HG02623 (cell line): ENCODE results near the gene VENTX.
"Not testable (repeated sequence)": the region's sequence is repeated elsewhere in the genome, so short reads cannot be mapped to it uniquely, and the experiment has no call there.

Experiments used
- ATAC-seq: cut with Tn5 transposase; IDR thresholded peaks from one replicate; pipeline ENCODE4 v1.9.1; 2021; ENCODE audit warnings: moderate library complexity; ENCODE audit not compliant: unreplicated experiment

The VENTX gene

DNA sequence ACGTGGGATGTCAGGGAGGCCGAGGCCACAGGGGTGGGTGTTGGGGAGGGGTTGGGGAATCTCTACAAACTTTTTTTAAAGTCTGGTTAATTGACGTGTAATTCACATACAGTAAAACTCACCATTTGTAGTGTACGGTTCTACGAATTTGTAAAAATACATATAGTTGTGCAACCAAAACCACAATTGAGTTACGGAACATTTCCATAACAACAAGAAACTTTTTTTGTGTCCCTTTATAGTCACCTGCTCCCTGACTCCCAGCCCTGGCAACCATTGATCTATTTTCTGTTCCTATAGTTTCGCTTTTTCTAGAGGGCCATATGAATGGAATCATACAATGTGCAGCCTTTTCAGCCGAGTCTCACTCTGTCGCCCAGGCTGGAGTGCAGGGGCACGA, 2.9 kb upstream of the VENTX start:
- not testable (repeated sequence) for ATAC-seq

DNA sequence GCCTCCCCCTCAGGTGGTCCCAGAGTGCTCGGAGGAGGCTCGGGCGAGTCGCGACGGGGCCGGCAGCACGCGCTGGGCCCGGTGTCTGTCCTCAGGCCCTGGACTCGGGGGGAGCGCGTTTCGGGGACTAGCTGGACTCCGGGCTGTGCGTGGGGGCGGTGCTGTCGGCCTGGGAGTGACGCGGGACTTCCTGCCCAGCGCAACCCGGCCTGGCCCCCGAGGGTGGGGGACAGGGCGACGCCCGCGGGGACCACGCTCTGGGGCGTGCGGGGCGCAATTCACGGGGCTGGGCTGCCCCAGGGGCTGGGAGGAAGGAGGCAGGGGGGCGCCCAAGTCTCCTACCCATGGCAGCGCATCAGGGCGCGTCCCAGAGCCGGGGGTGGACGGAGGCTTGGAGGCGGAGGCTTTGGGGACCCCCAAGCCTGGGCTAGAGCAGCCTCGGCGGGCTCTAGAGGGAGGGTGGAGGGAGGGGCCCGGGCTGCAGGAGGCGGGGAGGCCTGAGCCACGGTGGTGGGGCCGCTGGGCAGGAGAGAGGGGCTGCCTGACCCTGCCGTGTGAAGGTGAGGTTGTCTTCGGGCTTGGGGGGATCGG, 2.3 kb upstream of the VENTX start:
- ATAC-seq: no peak

DNA sequence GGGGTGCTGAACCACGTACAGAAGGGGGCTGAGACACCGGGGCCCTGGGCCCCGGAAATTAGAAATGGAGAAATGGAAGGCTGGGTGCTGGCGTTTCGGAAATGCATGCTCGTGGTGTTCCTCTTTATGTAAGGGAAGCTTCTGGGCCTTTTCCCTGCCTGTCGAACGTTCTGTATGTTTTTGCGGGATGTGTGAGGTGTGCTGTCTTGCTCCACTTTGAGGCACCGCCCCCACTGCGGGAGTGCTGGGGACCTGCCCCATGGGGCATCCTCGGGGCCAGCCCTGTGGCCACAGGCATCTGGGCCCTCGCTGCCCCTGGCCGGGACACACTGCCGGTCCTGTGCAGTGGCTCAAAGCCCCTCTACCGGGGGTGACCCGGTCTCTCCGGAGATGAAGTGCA, 1.7 kb upstream of the VENTX start:
- no peak for ATAC-seq

DNA sequence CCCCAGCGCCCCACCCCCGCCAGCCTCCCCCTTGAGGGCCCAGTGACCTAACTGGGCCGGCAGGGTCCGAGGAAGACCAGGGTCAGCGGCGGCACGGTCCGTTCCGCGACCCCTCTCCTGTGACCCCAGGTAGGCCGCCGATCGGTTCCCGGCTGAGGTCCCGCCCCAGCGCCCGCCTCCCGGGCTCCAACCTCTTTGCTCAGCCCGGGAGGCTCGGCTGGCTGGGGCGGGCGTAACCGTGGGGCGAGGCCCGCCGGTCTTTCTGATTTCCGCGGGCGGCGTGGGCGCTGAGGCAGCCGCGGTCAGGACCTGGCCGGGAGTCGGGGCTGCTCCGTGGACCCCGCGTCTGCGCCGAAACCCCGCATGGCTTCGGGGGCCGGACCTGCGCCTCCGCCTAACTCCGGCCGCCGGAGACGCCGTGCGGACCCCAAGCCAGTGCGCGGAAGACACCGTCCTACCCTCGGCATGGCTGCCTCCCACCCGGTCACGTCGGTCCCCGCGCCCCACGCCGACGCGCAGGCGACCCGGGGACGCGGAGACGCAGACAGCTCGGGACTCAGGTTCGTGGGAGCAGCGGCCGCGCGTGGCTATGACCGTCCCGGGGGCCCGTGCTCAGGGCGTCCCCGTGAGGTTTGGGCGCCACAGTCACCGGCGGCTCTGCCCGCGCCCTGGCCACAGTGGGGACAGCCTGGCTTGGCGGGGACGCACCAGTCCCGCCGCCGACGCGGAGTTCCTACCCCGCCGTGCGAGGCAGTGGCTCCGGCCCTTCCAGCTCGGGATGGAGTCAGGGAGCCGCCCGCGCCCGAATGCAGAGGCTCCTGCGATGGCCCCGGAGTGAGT, 1.0 kb upstream of the VENTX start:
- ATAC-seq: no peak

DNA sequence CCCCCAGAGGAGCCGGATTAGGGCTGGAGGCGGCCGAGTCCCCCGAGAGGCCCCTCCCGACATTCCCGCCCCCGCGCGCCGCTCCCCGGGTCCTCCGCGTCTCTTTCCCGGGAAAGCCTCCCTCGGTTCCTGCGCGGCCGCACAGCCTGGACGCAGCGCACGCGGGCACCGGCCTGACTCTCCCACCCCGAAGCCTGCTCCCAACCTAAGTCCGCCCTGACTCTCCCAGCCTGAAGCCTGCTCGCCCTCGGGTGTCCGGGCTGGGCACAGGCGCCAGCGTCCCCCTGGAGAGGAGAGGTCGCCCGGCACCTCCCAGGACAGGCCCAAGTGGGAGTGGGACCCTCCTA, 441 bp upstream of the VENTX start:
- no peak for ATAC-seq

DNA sequence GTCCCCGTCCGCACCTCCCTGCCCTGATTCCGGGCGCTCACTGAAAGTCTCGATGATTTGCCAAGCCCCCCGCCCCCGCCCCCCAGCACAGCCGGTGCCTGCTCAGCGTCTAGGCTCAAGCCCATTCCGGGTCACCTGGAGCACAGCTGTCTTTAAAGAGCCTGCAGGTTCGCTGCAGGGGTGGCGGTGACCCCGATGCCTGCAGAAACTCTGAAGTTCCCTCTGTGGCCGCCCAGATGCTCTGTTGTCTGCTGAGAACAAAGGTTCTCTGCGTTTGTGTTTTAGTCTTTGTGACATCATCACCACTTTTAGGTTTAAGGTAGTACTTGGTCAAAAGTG, 780 bp downstream of the VENTX start:
- no peak for ATAC-seq

DNA sequence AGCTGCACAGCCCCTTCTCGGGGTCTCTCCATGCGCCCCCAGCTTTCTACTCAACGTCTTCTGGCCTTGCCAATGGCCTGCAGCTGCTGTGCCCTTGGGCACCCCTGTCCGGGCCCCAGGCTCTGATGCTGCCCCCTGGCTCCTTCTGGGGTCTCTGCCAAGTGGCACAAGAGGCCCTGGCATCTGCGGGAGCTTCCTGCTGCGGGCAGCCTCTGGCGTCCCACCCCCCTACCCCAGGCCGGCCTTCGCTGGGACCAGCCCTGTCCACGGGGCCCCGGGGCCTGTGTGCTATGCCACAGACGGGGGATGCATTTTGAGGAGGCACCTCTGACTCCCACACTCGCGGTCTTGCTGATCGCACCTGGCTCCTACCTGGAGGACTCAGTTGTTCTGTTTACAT, 2.3 kb downstream of the VENTX start:
- no peak for ATAC-seq

DNA sequence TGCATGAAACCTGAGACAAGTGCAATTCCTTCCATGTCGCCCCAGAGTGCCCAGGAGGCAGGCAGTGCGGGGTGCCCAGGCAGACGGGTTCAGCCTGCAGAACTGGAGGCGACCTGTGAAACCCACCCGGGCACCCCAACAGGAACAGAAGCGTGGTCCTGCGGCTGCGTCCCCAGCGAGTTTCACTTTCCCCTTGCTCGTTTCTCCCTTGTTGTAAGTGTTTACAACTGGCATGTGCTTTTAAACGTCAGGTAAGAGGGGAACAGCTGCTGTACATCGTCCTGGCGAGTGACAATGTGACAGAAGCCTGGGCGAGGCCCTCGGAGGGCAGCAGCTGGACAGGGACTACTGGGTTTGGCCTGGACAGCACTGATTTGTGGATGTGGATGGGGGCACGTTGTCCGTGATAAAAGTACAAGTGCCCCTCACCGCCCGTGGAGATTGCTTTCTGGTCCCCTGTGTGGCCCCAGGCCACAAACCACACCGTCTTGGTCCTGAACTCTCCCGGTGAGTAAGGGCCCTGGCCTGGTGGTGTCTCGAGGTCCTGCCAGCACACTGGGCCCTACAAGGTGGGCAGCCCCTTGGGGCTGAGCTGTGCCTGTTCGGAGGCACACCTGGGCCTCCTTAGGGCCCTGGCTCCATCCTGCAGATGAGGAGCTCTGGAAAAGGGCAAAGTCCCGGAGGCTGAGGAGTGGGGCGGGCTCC, 4.0 kb downstream of the VENTX start:
- ATAC-seq: no peak

DNA sequence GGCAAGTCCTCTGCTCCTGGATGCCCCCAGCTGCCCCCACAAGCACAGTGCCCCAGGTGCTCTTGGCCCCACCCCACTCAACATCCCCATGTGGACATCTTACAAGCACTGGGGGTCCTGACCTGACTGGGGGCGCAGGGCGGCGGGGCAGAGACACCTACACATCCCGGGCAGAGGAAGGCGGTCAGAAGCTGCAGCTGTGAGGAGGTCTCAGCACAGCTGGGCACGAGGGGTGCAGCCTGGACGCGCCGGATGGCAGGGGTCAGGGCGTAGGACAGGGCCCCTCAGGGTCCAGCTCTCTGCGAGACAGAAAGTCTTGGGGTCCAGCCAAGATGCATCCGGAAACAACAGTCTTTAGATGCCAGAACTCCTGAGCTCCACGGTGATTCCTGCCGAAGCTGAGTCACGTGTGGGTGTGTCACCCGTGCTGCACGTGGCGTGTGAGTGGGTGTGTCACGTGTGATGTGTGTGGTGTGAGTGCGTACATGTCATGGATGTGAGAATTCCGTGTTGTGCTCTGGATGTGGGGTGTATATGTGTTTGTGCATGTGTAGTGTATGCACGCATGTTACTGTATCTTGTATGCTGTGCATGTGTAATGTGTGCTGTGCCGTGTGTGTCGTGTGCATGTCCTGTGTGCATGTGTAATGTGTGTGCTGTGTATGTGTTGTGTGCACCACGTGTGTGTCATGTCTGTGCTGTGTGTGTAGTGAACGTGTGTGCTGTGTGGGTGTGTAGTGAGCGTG, 5.1 kb downstream of the VENTX start:
- no peak for ATAC-seq

DNA sequence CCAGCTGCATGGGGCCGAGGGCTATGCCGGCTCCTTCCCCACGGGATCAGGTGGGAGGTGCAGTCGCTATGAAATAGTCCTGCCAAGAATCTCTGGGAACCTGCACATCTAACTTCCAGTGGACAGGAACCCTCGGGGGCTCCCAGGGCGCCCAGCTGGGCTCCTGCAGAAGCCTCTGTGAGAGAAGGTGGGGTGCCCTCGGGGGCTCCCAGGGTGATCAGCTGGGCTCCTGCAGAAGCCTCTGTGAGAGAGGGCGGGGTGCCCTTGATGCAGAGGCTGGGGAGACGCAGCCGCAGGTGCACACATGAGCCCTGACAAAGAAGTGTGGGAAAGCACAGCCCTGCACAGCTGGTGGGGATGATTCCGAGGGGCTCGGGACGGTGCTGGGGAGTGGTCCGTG, 5.9 kb downstream of the VENTX start:
- no peak for ATAC-seq

DNA sequence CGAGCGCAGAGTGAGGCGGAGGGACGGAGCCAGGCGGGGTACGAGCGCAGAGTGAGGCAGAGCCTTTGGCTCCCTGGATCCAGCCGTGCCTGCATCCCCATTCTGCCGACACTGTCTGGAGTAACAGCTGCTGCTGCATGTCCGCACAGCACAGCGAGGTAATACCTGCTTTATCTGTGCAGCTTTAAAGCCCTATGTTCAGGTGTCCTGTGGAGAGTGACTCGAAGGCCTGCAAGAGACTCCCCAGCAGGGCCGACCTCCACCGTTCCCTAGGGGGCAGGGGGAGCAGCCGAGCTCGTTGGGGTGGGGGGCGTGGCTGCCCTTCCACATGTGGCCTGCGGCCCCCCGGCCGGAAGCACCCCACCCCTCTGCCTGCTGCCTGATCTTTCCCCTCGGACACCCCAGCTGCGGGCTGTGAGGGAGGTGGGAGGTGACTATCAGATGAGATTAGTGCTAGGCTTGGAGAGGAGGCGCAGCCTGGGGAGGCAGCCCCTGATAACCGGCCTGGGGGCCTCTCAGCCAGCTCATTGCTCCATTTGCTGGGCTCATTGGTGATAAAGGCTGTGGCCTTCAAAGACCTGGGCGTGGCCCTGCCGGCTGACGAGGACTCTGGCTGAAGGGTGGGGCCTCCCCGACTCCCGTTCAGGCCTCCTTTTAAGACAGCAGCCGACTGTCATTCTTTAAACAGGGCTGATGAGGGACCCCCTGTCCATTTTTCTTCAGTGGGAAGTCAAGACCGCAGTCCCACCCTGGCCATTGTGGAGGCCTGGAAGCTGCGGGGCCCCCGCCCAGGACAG, 8.0 kb downstream of the VENTX start:
- ATAC-seq: no peak

DNA sequence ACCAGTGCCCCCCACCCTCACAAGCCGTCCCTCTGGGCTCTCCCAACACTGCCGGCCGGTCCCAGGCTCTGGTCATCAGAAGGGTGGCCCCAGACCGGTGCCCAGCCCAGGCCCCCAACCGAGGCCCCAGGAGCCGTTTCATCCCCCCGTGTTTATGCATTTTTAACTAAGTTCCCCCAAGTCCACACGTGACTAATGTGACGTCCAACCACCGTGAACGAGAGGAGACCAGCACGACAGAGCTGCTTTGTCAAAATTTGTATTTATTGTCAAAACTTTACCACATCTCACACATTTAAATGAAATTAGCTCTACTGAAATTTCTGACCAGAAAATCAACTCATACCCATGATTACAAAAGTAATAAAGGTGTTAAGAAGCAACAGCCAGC, 8.6 kb downstream of the VENTX start:
- ATAC-seq: no peak

DNA sequence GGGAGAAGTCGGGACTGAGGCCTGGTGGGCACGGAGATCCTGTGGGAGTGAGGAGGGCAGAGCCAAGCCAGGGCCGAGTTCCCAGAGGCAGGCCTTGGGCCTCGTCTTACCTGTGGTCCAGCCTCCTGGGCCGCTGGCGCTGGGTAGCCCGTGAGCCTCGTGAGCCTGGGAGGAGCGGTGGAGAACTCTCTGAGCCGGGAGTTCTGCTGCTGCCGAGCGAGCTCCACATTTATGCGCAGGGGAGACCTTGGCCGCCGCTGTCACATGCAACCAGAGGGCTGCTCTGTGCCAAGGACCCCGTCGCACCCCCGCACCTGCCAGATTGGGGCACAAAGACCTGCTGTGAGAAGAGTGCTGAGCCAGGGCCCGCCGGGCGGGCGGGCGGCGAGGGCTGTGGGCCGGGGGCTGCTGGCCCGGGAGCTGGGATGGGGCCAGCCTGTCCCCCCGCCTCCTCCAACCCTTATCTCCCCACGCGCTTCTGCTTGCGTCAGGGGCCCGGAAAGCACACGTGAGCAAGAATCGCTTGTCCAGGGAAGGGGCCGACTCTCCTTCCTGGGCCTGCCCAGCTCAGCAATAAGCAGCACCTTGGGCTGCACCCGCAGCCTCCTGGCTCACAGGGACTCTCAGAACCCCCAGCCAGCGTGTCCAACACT, 10.2 kb downstream of the VENTX start:
- no peak for ATAC-seq

DNA sequence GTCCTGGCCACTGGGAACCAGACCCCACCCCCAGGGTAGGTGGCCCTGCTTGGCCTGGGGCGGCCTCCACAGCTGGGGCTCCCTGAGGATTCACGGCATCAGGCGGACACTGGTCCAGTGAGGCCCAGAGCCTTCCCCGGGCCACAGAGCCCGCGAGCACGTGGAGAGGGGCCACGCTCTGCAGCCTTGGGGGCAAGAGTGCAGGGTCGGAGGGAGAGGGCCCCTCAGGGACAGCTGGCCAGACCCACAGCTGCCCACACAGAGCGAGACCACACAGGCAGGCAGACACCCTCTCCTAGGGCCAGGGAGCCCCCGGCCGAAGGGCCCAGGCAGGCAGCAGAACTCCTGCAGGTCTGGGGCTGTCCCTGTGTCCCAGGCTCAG, 10.7 kb downstream of the VENTX start:
- no peak for ATAC-seq

DNA sequence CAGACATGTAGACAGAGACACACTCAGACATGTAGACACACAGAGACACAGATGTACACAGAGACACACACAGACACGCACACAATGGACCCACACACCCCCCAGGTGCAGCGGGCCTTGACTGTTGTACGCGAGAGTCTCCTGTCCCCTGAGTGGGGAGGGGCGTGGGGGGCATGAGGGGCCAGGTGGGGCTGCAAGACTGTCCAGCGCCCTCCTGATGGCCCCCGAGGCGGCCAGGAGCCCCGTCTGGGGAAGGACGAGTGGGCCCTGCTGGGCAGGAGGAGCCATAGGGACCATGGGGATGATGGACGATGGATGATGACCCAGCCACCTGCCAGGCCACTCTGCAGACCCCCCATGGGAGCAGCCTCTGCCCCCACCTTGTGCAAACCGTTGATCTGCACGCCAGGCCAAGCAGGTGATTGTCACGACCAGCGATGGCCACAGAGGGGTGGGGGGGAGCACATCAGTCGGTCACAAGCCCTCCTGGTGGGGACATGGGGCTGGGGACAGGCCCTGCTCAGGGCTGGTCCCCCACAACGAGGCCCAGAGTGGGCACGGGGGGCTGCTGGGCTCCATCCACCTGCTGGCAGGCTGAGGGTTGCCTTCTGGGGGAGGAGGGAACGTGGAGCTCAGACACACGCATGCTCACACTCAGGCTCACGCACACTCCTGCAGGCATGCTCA, 11.6 kb downstream of the VENTX start:
- no peak for ATAC-seq

DNA sequence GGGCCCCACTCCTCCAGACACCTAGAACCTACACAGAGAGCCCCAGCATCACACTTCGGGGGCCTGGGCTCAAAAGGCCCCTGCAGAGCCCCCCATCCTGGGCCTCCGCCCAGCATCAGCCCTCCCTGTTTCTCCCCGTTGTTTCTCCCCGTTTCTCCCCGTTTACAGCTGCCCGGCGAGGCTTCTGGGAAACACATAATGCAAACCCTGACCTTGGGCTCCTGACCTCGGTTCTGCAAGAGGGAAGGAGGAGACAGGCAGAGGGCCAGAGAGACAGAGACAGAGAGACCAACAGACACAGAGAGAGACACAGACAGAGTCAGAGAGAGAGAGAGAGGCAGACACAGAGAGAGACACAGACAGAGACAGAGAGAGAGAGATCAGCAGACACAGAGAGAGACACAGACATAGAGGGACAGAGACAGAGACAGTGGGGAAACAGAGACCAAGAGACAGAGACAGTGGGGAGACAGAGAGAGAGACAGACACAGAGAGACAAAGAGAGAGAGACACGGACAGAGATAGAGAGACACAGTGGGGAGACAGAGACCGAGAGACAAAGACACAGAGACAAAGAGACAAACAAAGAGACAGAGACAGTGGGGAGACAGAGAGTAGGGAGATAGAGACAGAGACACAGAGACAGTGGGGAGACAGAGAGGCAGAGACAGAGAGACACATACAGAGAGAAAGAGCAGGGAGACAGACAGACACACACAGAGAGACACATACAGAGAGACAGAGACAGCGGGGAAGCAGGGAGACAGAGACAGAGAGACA, 12.5 kb downstream of the VENTX start:
- no peak for ATAC-seq

DNA sequence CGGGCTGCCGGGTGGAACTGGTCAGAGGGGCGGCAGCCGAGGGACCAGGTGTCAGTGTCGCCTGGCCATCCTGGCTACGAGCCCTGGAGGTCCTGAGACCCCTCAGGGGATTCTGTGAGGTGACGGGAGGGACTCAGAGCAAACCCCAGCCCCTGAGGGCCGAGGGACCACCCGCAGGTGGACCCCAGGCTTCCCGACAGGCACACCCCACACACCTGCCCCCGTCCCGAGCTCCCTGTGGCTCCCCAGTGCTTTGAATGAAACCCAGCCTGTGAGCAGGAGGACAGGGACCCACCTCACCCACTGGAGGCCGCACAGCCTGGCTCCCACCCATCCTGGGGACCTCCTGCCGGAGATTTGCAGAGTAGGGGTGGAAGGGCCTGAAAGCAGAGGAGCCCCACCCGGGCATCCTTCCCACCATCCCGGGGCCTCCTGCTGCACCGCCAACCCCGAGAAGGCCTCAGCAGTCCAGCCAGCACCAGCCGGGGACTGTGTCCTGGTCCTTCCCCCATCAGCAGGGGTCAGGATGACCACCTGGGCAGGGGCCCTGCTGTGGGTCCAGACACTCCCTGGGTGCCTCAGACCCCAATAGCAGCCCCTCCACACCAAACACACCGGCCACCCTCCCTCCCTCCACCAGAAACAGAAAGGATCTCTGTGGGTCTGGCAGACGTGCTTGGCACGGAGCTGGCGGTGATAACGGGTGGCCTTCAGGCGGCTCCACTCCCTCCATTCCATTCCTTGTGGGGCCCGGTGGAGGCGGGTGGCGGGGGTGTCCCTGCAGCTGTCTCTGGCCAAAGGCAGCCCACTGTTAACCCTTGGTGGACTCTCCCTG, 13.9 kb downstream of the VENTX start:
- ATAC-seq: no peak

DNA sequence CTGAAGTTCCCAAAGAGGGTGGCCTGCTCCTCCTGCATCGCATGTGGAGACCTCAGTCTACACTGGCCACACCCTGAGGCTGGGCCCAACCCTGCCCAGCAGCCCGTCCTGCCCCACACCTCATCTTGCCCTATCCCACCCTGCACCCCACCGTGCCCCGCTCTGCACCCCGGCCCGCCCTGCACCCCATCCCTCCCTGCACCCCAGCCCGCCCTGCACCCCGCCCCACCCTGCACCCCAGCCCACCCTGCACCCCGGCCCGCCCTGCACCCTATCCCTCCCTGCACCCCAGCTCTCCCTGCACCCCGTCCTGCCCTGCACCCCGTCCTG, 14.5 kb downstream of the VENTX start:
- no peak for ATAC-seq
